NT2/D1 (cell line): ENCODE results near the gene OR8G1.

Source experiments
- SUZ12 ChIP-seq: IDR thresholded peaks from 2 replicates; pipeline ENCODE4 v1.6.1; 2011; ENCODE audit not compliant: insufficient read length, insufficient read depth; ENCODE audit errors: extremely low read depth
- ZNF274 ChIP-seq: IDR thresholded peaks from 2 replicates; pipeline ENCODE4 v1.6.1; 2011; ENCODE audit warnings: mild to moderate bottlenecking, low read depth, low read length

DNA sequence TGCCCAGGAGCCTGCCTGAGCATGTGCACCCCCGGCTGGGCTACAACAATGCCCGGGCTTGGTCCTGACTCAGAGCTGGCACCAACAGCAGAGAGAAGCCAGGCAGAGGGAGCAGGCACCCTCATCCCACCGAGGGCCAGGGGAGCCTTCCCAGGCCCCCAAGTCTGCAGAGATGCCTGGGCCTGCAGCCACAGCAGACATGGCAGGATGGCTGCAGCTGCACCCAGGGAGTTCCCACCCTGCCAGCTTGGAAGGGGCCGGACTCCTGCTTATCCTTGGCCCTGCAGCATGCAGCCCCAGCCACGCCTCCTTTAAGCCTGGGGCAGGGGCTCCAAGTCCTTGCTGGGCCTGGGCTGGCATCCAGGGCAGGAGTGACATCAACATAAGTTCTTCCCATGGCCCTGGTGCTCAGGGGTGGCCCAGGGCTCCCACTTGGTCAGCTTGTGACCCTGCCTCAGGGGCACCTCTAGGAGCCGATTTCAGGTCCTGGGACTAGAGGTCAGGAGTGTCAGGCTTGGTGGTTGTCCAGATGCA is 31.0 kb upstream of the OR8G1 start:
- TF ChIP-seq ZNF274: no peak
- no peak for TF ChIP-seq SUZ12
